PC-9 (cell line): Measurements from ENCODE around the gene RMND5A. TPM values are rescaled to one million over a fixed set of nuclear protein-coding genes. Genes with fewer than 3 reads are reported as not detected.

Experiments used
- BruUV-seq: library from RNA; stranded (reverse); fragments of 400-500 nt; replicated peaks from 2 replicates; lab custom pipeline; 2021; lab: Mats Ljungman, UMichigan
- CTCF ChIA-PET: fragments of 300-600 bp; sonication (Branson Sonifier 250); formaldehyde crosslinking; loops from one replicate; lab custom pipeline; 2022; ENCODE audit warnings: antibody characterized with exemption; lab: Charles Lee
- POLR2A ChIA-PET: fragments of 300-600 bp; sonication (Branson Sonifier 250); formaldehyde crosslinking; loops from one replicate; lab custom pipeline; 2022; ENCODE audit warnings: antibody characterized with exemption; ENCODE audit not compliant: unreplicated experiment; lab: Charles Lee
- DNase-seq, 2 experiments: peaks; one replicate each; pipeline versions ENCODE4 v3.0.0 to v3.0.0-alpha.2; 2015 to 2022; ENCODE audit warnings: mixed read lengths in 1 of 2
- H2AFZ ChIP-seq: fragments of 200-600 bp; sonication (generic); 2 replicates; pipeline ENCODE4 v1.8.1; 2017; ENCODE audit warnings: antibody characterized with exemption
- H3F3A ChIP-seq: fragments of 200-600 bp; sonication (generic); 2 replicates; pipeline ENCODE4 v1.8.1; 2017; ENCODE audit warnings: antibody characterized with exemption, mild to moderate bottlenecking, low read depth; ENCODE audit not compliant: insufficient read depth
- H3K27ac ChIP-seq: fragments of 200-600 bp; sonication (generic); 2 replicates; pipeline ENCODE4 v1.6.1; 2016; ENCODE audit warnings: mixed run types
- H3K27me3 ChIP-seq: fragments of 200-600 bp; sonication (generic); 2 replicates; pipeline ENCODE4 v1.6.1; 2016; ENCODE audit warnings: low read depth, mixed run types; ENCODE audit not compliant: insufficient read depth
- H3K36me3 ChIP-seq: fragments of 200-600 bp; sonication (generic); 2 replicates; pipeline ENCODE4 v1.6.1; 2016; ENCODE audit warnings: low read depth, mixed run types
- H3K4me1 ChIP-seq: fragments of 200-600 bp; sonication (generic); replicated peaks from 2 replicates; pipeline ENCODE4 v1.6.1; 2016; ENCODE audit warnings: mixed run types; ENCODE audit not compliant: insufficient read depth
- H3K4me2 ChIP-seq: fragments of 200-600 bp; sonication (generic); 2 replicates; pipeline ENCODE4 v1.6.1; 2017; ENCODE audit warnings: mixed run types
- H3K4me3 ChIP-seq: fragments of 200-600 bp; sonication (generic); 2 replicates; pipeline ENCODE4 v1.6.1; 2016; ENCODE audit warnings: mixed run types
- H3K79me2 ChIP-seq: fragments of 200-600 bp; sonication (generic); 2 replicates; pipeline ENCODE4 v1.6.1; 2017; ENCODE audit warnings: low read depth, mixed run types
- H3K9me2 ChIP-seq: fragments of 200-600 bp; sonication (generic); 2 replicates; pipeline ENCODE4 v1.8.1; 2017; ENCODE audit warnings: mild to moderate bottlenecking; ENCODE audit not compliant: insufficient read depth
- H3K9me3 ChIP-seq: fragments of 200-600 bp; sonication (generic); 2 replicates; pipeline ENCODE4 v1.8.1; 2016; ENCODE audit warnings: low read depth; ENCODE audit not compliant: insufficient read depth
- H4K20me1 ChIP-seq: fragments of 200-600 bp; sonication (generic); 2 replicates; pipeline ENCODE4 v1.8.1; 2017; ENCODE audit not compliant: insufficient read depth
- CTCF ChIP-seq: fragments of 200-600 bp; sonication (generic); conservative IDR thresholded peaks from 2 replicates; pipeline ENCODE4 v1.6.1; 2017; ENCODE audit warnings: mixed run types, antibody characterized with exemption, mild to moderate bottlenecking, moderate library complexity
- EZH2 ChIP-seq: fragments of 200-600 bp; sonication (generic); IDR thresholded peaks from 2 replicates; pipeline ENCODE4 v1.8.0; 2017; ENCODE audit warnings: antibody characterized with exemption, low read depth
- intact Hi-C: fragments of 100-400 bp; cut with micrococcal nuclease; formaldehyde crosslinking; loops from one replicate; pipeline ENCODE4 v1.10.0; 2022; ENCODE audit not compliant: unreplicated experiment
- total RNA-seq: library from RNA; stranded (reverse); gene quantifications from 2 replicates; pipeline ENCODE4 v1.2.3, GENCODE V29; 2021

Gene RMND5A
- total RNA-seq, 1 experiment from 2014 or later: 39.3 TPM

- H3K4me1 ChIP-seq: no peaks in the 10 kb centered on the region
- no peaks in the 10 kb centered on the region for H3K9me3 ChIP-seq
- H3K4me3 ChIP-seq: no peak overlapping the region
- H4K20me1 ChIP-seq: peaks cover 15% of the 10 kb centered on the region
- ChIA-PET POLR2A (no interaction called here), CTCF (interaction anchor here (0.6 kb wide), 1 partner anchor 166 kb away, joined by 3 read pairs; no protein-coding TSS in a partner anchor)
- no TSS peak for BruUV-seq
- H3K9me2 ChIP-seq: no peaks in the 10 kb centered on the region
- intact Hi-C loops: no loop called here
- TF ChIP-seq CTCF (peak; percentile 78), EZH2 (no peak)
- no peak overlapping the region for H3K27ac ChIP-seq
- H3F3A ChIP-seq: peaks cover 11% of the 10 kb centered on the region; the same call in 1 of the 2 replicates
- no peak overlapping the region for H2AFZ ChIP-seq
- peak in 1 of 2 experiments; percentile 24 for DNase-seq
- H3K27me3 ChIP-seq: no peaks in the 10 kb centered on the region
- H3K4me2 ChIP-seq: no peak overlapping the region
- peaks cover 5% of the 10 kb centered on the region; the same call in 1 of the 2 replicates for H3K79me2 ChIP-seq
- H3K36me3 ChIP-seq: peaks cover 11% of the 10 kb centered on the region; the same call in 1 of the 2 replicates
These were observed 44.7 kb downstream of the RMND5A start for GRCh38 chr2:86764661-86765309.

- POLR2A ChIA-PET: no interaction called here
These were observed 45.2 kb downstream of the RMND5A start for GRCh38 chr2:86765310-86765695.

More at GRCh38 chr2:86765310-86765695, 45.2 kb downstream of the RMND5A start:
- peaks cover 15% of the 10 kb centered on the region; the same call in 1 of the 2 replicates for H3K36me3 ChIP-seq
- H3F3A ChIP-seq: peaks cover 11% of the 10 kb centered on the region; the same call in 1 of the 2 replicates
- H3K4me3 ChIP-seq: no peak overlapping the region
- peaks cover 15% of the 10 kb centered on the region for H4K20me1 ChIP-seq
- H3K27me3 ChIP-seq: no peaks in the 10 kb centered on the region
- H3K9me2 ChIP-seq: no peaks in the 10 kb centered on the region
- DNase-seq: no peak
- no peaks in the 10 kb centered on the region for H3K4me1 ChIP-seq
- BruUV-seq: no TSS peak
- peaks cover 5% of the 10 kb centered on the region; the same call in 1 of the 2 replicates for H3K79me2 ChIP-seq
- no peak for TF ChIP-seq EZH2
- TF ChIP-seq CTCF: no peak
- H2AFZ ChIP-seq: no peak overlapping the region
- no peak overlapping the region for H3K4me2 ChIP-seq
- no peaks in the 10 kb centered on the region for H3K9me3 ChIP-seq
- CTCF ChIA-PET: interaction anchor here (0.6 kb wide), 1 partner anchor 166 kb away, joined by 3 read pairs; no protein-coding TSS in a partner anchor
- H3K27ac ChIP-seq: no peak overlapping the region
- intact Hi-C loops: no loop called here
